Tibial nerve (tissue), 4 donors: Measurements from ENCODE around the gene FRS2.

Experiments used
- CTCF ChIP-seq, 5 experiments: fragments of 200-600 bp in 3 of 5; fragments of 450-650 bp in 2 of 5; sonication (generic) in 3 of 5; IDR thresholded peaks; one replicate each; pipeline ENCODE4 v1.5.1; 2016 to 2019; ENCODE audit warnings: antibody characterized with exemption in 5 of 5, mild to moderate bottlenecking in 3 of 5, moderate library complexity in 2 of 5
- EP300 ChIP-seq, 2 donors: sonication (generic); formaldehyde crosslinking; IDR thresholded peaks; one replicate each; pipeline ENCODE4 v1.6.1; 2017; ENCODE audit warnings: antibody characterized with exemption in 2 of 2, mild to moderate bottlenecking in 1 of 2
- POLR2A ChIP-seq, 2 donors: fragments of 450-650 bp; IDR thresholded peaks; one replicate each; pipeline ENCODE4 v1.6.1; 2017; ENCODE audit warnings: antibody characterized with exemption in 2 of 2, mild to moderate bottlenecking in 2 of 2, moderate library complexity in 2 of 2

GRCh38 chr12:69569236-69569635 is 99.0 kb downstream of the FRS2 start:
- TF ChIP-seq CTCF (IDR thresholded peaks at IDR 0.05), result no peak
- no peak for TF ChIP-seq EP300 (IDR thresholded peaks at IDR 0.05)
- no peak for TF ChIP-seq POLR2A (IDR thresholded peaks at IDR 0.05)
